HG03159 (cell line): ENCODE measurements around the gene DPPA5.
"Not testable (repeated sequence)": the region's sequence is repeated elsewhere in the genome, so short reads cannot be mapped to it uniquely, and the experiment has no call there.

Experiments used
- ATAC-seq: cut with Tn5 transposase; IDR thresholded peaks from one replicate; pipeline ENCODE4 v1.9.1; 2021; ENCODE audit warnings: mild to moderate bottlenecking, moderate library complexity; ENCODE audit not compliant: unreplicated experiment

The DPPA5 gene

GRCh38 chr6:73303773-73304172 is 50.3 kb downstream of the DPPA5 start:
- not testable (repeated sequence) for ATAC-seq
